MM.1S (cell line): ENCODE results near the gene C16orf78.

Experiments
- DNase-seq: peaks from one replicate; pipeline ENCODE4 v3.0.0-alpha.2; 2015
- H2AFZ ChIP-seq: fragments of 300-600 bp; sonication (generic); 2 replicates; pipeline ENCODE4 v1.6.0; 2016; ENCODE audit warnings: antibody characterized with exemption, low read length
- H3F3A ChIP-seq: fragments of 300-600 bp; sonication (generic); 2 replicates; pipeline ENCODE4 v1.6.1; 2016; ENCODE audit warnings: mild to moderate bottlenecking, antibody characterized with exemption, low read length, moderate library complexity, mixed read lengths; ENCODE audit not compliant: insufficient read depth
- H3K27ac ChIP-seq: fragments of 300-600 bp; sonication (generic); 2 replicates; pipeline ENCODE4 v1.5.1; 2016; ENCODE audit warnings: mild to moderate bottlenecking, low read length
- H3K27me3 ChIP-seq: fragments of 300-600 bp; sonication (generic); replicated peaks from 2 replicates; pipeline ENCODE4 v1.6.0; 2016; ENCODE audit warnings: low read length; ENCODE audit not compliant: insufficient read depth
- H3K36me3 ChIP-seq: fragments of 300-600 bp; sonication (generic); replicated peaks from 2 replicates; pipeline ENCODE4 v1.6.1; 2016; ENCODE audit warnings: mild to moderate bottlenecking, low read length, mixed read lengths; ENCODE audit not compliant: insufficient read depth
- H3K4me1 ChIP-seq: fragments of 300-600 bp; sonication (generic); 2 replicates; pipeline ENCODE4 v1.6.1; 2016; ENCODE audit warnings: low read length, mixed read lengths
- H3K4me2 ChIP-seq: fragments of 300-600 bp; sonication (generic); 2 replicates; pipeline ENCODE4 v1.6.0; 2016; ENCODE audit warnings: low read depth, low read length
- H3K4me3 ChIP-seq: fragments of 300-600 bp; sonication (generic); 2 replicates; pipeline ENCODE4 v1.5.1; 2016; ENCODE audit warnings: low read length, mixed read lengths
- H3K79me2 ChIP-seq: fragments of 300-600 bp; sonication (generic); 2 replicates; pipeline ENCODE4 v1.6.1; 2016; ENCODE audit warnings: mixed run types, low read length, mixed read lengths
- H3K9ac ChIP-seq: fragments of 300-600 bp; sonication (generic); 2 replicates; pipeline ENCODE4 v1.6.1; 2016; ENCODE audit warnings: low read length, mixed read lengths
- H3K9me2 ChIP-seq: fragments of 300-600 bp; sonication (generic); replicated peaks from 2 replicates; pipeline ENCODE4 v1.6.1; 2016; ENCODE audit warnings: mild to moderate bottlenecking, low read length, mixed read lengths; ENCODE audit not compliant: insufficient read depth
- H3K9me3 ChIP-seq: fragments of 300-600 bp; sonication (generic); replicated peaks from 2 replicates; pipeline ENCODE4 v1.6.1; 2016; ENCODE audit warnings: mild to moderate bottlenecking, low read length, mixed read lengths; ENCODE audit not compliant: insufficient read depth
- H4K20me1 ChIP-seq: fragments of 300-600 bp; sonication (generic); 2 replicates; pipeline ENCODE4 v1.6.1; 2016; ENCODE audit warnings: mild to moderate bottlenecking, low read length, moderate library complexity, mixed read lengths; ENCODE audit not compliant: insufficient read depth
- EZH2 ChIP-seq: fragments of 300-600 bp; sonication (generic); optimal IDR thresholded peaks from 2 replicates; pipeline ENCODE3; 2017; ENCODE audit warnings: low read depth, mild to moderate bottlenecking, antibody characterized with exemption, low read length, mixed read lengths
- EZH2phosphoT487 ChIP-seq: fragments of 300-600 bp; sonication (generic); IDR thresholded peaks from 2 replicates; pipeline ENCODE4 v1.6.1; 2018; ENCODE audit warnings: antibody characterized with exemption, low read length
- TF ChIP-seq, protein P1 (sequence below): fragments of 300-600 bp; sonication (generic); IDR thresholded peaks from 2 replicates; pipeline ENCODE4 v1.5.1; 2016; ENCODE audit warnings: antibody characterized with exemption, low read length, mixed read lengths

C16orf78 gene

DNA sequence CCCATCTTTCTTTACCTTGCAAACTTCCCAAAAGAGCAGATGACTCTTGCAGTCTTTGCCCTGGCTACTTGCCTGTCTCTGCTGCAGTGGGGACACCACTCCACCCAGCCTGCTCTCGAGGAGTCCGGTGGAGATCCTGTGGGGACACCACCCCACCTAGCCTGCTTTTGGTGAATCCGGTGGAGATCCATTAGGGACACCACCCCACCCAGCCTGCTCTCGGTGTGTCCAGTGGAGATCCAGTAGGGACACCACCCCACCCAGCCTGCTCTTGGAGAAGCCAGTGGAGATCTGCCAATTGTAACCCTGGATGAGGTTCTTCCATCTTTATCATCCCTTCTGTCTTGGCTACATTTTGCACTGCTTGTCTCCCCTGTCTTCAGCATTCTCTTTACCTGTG, 54.2 kb downstream of the C16orf78 start:
- Histone ChIP-seq H3K9me2 (no peaks in the 10 kb centered on the region), H2AFZ (no peak overlapping the region), H3K9ac (no peak overlapping the region), H3F3A (no peaks in the 10 kb centered on the region), H3K79me2 (no peaks in the 10 kb centered on the region), H3K9me3 (no peaks in the 10 kb centered on the region), H4K20me1 (no peaks in the 10 kb centered on the region), H3K27ac (no peak overlapping the region), H3K36me3 (no peaks in the 10 kb centered on the region), H3K4me2 (no peak overlapping the region), H3K27me3 (no peaks in the 10 kb centered on the region), H3K4me1 (no peaks in the 10 kb centered on the region), H3K4me3 (no peak overlapping the region)
- no peak for TF ChIP-seq EZH2phosphoT487
- TF ChIP-seq, protein P1, sequence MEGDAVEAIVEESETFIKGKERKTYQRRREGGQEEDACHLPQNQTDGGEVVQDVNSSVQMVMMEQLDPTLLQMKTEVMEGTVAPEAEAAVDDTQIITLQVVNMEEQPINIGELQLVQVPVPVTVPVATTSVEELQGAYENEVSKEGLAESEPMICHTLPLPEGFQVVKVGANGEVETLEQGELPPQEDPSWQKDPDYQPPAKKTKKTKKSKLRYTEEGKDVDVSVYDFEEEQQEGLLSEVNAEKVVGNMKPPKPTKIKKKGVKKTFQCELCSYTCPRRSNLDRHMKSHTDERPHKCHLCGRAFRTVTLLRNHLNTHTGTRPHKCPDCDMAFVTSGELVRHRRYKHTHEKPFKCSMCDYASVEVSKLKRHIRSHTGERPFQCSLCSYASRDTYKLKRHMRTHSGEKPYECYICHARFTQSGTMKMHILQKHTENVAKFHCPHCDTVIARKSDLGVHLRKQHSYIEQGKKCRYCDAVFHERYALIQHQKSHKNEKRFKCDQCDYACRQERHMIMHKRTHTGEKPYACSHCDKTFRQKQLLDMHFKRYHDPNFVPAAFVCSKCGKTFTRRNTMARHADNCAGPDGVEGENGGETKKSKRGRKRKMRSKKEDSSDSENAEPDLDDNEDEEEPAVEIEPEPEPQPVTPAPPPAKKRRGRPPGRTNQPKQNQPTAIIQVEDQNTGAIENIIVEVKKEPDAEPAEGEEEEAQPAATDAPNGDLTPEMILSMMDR: no peak
- TF ChIP-seq EZH2: no peak
- no peak for DNase-seq

DNA sequence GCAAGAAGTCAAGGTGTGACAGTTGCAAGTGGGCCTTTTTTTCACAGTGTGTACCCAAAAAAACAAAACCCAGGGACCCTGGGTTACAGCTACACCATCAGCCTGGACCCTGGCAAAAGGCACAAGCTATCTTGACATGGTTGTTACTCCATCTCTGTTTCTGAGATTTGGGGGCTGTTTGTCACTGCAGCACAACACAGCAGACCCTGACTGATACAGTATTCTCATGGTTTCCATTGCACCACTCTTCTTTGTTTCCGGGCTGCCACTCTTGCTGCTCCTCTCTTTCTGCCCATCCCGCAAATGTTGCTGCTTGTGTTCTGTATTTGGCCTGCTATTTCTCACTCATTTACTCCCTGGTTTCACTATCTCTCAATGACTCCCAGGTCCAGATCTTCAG, 55.2 kb downstream of the C16orf78 start:
- H3K27ac ChIP-seq: no peak overlapping the region
- no peak overlapping the region for H2AFZ ChIP-seq
- H3K36me3 ChIP-seq: no peaks in the 10 kb centered on the region
- no peaks in the 10 kb centered on the region for H3K9me2 ChIP-seq
- no peak for DNase-seq
- H3K79me2 ChIP-seq: no peaks in the 10 kb centered on the region
- H3K4me3 ChIP-seq: no peak overlapping the region
- H3F3A ChIP-seq: no peaks in the 10 kb centered on the region
- no peaks in the 10 kb centered on the region for H3K4me1 ChIP-seq
- no peak overlapping the region for H3K4me2 ChIP-seq
- H3K9ac ChIP-seq: no peak overlapping the region
- H3K9me3 ChIP-seq: no peaks in the 10 kb centered on the region
- no peaks in the 10 kb centered on the region for H3K27me3 ChIP-seq
- TF ChIP-seq, protein P1: no peak
- no peak for TF ChIP-seq EZH2phosphoT487
- no peak for TF ChIP-seq EZH2
- H4K20me1 ChIP-seq: no peaks in the 10 kb centered on the region

DNA sequence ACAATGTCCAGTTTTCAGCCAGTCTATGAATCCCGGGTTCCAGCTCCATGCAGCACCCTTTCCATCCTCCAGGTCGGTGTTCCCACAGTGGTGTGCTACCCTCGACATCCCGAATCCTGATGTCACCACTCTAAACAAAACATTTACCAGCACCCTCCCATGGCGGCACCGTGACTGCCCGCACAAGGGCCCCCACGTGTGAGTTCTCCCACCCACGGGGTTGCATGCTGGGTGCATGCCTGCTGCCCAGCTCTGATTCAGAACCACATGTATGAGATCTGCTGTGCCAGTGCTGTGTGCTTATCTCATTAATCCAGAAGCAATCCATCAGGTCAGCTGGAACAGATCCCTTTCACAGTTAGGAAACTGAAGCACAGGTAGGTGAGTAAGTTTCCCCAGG, 57.4 kb downstream of the C16orf78 start:
- Histone ChIP-seq H3K36me3 (no peaks in the 10 kb centered on the region), H3K9ac (no peak overlapping the region)

More for the DNA sequence above, 57.4 kb downstream of the C16orf78 start:
- DNase-seq: no peak
- no peaks in the 10 kb centered on the region for H3K9me2 ChIP-seq
- no peak overlapping the region for H3K4me3 ChIP-seq
- no peaks in the 10 kb centered on the region for H3K9me3 ChIP-seq
- no peaks in the 10 kb centered on the region for H3K79me2 ChIP-seq
- no peaks in the 10 kb centered on the region for H3K4me1 ChIP-seq
- no peak overlapping the region for H3K27ac ChIP-seq
- no peak overlapping the region for H2AFZ ChIP-seq
- H3F3A ChIP-seq: no peaks in the 10 kb centered on the region
- no peak overlapping the region for H3K4me2 ChIP-seq
- H4K20me1 ChIP-seq: no peaks in the 10 kb centered on the region
- H3K27me3 ChIP-seq: no peaks in the 10 kb centered on the region
- TF ChIP-seq, protein P1: no peak
- TF ChIP-seq EZH2: no peak
- no peak for TF ChIP-seq EZH2phosphoT487
